GM18873 (cell line): ENCODE data around the gene CTSF.
"Not testable (repeated sequence)": the region's sequence is repeated elsewhere in the genome, so short reads cannot be mapped to it uniquely, and the experiment has no call there.

Source experiments
- ATAC-seq: cut with Tn5 transposase; IDR thresholded peaks from one replicate; pipeline ENCODE4 v1.9.1; 2021; ENCODE audit warnings: mild to moderate bottlenecking, moderate library complexity, moderate number of reproducible peaks; ENCODE audit not compliant: unreplicated experiment, low FRiP score

CTSF gene

DNA sequence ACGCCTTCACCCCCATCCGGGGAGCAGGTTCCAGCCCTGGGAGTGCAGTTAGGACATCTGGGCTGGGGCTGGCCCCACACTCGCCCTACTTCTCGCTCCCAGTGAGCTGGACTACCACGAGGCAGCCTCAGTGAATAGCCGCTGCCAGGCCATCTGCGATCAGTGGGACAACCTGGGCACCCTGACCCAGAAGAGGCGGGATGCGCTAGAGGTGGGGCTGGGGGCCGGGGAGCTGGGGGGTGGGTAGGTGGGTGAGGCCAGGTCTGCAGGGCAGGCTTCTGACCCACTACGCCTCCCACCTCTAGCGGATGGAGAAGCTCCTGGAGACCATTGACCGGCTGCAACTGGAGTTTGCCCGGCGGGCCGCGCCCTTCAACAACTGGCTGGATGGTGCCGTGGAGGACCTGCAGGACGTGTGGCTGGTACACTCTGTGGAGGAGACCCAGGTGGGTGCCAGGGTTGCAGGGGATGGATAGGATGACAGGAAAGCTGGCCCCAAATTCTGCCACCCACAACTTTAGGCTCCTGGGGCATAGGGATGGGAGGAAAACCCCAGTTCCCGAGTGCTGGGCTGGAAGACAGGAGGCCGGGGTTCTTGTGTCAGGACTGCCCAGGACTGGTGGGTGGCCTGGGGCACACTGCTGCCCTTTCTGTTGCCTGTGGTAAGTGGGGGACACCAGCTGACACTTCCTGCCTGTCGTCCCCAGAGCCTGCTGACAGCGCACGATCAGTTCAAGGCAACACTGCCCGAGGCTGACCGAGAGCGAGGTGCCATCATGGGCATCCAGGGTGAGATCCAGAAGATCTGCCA is 8.3 kb downstream of the CTSF start:
- no peak for ATAC-seq

DNA sequence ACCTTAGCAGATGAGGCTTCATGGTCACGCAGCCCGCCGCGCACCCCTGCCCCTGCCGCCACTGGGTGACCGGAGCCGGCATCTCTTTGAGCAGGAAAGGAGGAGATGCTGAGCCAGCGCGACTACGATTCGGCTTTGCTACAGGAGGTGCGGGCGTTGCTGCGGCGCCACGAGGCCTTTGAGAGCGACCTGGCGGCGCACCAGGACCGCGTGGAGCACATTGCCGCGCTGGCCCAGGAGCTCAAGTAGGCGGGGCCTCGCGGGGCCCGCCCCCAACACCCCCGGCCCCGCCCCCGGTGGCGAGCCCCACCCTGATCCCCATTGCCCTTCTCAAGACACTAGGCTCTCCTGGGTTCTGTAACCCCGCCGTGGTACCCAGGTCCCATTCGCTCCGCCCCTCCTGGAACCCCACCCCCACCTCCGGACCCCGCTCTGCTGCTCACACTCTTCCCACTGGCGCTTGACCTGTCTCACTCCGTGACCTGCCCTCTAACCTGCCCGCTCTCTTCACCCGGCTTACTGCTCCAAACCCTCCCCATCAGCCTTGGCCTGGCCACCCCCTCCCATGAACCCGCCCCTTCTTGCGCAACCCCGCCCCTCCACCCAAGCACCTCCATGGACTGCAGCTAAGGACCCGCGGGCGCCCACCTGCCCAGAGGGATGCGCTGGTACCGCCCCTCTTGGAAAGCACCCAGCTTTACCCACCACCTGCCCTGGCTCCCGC is 9.1 kb downstream of the CTSF start:
- no peak for ATAC-seq

DNA sequence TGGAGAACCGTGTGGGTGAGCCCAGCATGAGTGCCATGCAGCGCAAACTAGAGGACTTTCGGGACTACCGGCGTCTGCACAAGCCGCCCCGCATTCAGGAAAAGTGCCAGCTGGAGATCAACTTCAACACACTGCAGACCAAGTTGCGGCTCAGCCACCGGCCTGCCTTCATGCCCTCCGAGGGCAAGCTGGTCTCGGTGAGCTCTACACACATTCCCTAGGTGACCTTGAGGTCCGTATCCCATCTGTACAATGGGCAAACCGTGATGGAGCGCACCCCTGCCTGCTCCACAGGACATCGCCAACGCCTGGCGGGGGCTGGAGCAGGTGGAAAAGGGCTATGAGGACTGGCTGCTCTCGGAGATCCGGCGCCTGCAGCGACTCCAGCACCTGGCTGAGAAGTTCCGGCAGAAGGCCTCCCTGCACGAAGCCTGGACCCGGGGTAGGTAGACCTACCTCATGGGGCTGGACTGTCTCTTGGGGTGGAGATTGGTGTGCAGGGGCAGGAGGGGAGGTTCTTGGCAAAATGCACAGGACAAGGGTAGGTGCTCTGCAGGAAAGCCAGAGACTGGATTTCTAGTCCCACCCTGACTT is 10.6 kb downstream of the CTSF start:
- ATAC-seq = no peak

DNA sequence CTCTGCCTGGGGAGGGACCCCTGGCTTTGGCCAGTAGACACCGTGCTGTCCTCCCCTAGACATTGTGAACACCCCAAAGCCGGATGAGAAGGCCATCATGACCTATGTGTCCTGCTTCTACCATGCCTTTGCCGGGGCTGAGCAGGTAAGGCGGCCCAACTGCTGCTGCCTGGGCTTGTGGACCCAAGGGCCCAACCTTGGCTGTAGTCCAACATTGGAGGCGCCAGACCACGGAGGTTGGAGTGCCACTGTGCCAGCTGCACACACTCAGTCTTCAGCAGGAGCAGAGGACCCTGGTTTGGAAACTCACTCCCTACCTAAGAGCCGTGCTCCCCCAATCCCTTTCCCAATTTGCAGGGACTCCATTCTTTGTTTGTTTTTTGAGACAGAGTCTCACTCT is 12.3 kb downstream of the CTSF start:
- ATAC-seq = no peak

DNA sequence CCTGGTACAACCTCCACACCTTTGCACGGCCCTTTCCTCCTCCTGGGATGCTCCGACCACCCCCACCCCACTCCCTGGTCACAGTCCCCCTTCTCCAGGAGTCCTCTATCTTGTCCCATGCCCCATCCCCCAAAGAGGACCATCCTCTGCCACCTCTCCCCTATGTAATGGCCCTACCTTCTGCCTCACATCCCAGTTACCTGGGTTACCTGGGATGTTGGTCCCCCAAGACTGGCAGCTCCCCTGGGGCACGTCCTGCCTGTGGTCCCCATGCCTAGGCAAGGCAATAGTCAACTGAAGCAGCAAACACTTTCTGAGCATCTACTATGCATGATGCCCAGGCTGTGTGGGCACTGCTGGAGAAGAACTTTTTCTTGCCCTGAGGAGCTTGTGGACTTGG is 13.0 kb downstream of the CTSF start:
- ATAC-seq = no peak

DNA sequence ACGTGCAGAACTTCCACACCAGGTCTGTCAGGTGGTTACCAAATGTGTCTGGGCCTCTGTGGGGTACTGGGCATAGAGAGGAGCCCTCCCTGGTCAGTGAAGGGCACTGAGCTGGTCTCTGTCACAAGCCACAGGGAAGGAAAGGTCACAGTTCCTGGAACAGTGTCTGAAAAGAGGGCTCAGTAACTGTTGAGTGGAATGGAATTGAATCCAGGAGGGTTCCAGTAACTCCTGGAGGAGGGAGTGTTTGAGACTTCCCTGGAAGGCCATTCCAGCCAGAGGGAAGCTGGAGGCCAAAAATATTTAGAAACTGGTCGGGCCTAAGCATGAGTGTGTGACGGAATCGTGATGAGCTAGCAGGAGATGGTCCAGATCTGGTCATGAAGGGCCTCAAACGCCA is 13.8 kb downstream of the CTSF start:
- ATAC-seq = no peak

DNA sequence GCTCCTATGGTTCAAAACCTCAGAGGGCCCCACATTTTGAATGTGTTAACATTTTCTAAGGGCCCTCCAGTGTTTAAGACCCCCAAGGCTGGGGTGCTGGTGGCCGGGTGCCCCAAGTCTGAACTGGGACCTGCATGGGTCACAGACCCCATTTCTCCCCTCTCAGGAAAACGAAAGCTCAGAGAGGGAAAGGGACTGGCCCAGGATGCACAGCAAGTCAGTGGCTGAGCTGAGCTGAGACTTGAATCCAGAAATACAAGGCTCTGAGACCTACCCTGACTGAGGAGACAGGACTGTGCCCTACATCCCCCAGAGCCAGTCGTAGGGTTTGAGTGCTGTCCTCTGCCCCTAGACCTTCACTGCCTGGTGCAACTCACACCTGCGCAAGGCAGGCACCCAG is 17.5 kb downstream of the CTSF start:
- ATAC-seq = no peak

DNA sequence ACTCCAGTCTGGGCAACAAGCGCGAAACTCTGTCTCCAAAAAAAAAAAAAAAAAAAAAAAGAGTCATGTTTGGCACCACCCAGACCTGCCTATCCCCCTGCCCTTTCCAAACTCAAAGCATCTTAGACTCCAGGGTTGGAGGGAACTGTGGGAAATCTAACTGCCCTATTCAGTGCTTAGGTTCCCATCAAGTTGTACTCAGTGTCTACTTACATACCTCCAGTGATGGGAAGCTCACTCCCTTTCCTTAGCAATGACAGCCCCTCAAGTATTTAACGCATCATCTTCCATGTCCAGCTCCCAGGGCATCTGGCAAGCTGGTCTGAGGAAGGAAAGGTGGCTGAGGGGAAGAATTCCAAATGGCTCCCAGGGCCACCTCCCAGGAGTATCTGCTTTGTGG is 18.7 kb downstream of the CTSF start:
- ATAC-seq = no peak

DNA sequence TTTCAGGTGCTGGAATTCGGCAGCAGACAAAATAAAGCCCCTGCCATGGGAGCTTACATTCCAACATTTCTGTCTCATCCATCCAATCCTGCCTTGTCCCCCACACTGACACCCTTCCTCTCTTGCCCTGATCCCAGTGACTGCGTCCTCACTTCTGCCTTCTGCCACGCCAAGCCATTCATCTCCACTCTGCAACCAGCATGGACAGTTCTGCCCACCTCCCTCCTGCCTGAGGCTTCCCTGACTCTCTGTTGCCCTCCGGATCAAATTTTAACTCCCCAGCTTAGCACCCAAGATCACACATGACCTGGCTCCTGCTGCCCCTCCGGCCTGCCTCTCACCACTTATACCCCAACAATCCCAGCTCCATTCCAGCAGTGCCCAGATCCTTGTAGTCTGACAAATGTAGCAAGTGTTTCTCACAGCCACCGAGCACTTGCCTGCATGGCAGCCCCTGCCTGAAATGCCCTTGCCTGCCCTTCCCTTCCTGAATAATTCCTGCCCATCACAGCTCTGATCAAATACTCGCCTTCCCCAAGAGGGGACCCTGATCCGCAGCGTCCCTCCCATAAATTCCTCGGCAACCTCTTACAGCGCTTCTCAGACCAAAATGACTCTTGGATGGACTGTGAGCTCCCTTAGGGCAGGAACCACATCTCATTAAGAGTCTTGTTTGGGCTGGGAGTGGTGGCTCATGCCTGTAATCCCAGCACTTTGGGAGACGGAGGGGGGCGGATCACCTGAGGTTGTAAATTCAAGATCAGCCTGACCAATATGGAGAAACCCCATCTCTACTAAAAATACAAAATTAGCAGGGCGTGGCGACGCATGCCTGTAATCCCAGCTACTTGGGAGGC is 19.4 kb downstream of the CTSF start:
- no peak for ATAC-seq

DNA sequence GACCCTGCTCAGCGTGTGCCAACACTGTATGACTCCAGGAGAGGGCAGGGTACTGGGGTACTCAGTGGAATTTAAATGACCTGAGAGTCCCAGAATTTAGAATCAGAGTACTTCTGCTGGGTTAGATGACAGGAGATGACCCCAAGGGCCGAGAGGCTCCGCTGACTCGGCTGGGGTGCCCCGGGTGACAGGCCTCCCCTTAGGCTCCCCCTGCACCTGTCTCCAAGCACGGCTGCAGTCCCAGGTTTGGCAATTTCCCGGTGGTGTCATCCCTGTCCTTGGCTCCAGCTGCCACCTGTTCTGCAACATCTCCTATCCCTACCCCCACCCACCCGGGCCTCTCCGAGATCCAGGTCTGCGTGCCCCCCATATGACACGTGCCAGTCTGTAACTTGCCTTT is 20.4 kb downstream of the CTSF start:
- no peak for ATAC-seq

DNA sequence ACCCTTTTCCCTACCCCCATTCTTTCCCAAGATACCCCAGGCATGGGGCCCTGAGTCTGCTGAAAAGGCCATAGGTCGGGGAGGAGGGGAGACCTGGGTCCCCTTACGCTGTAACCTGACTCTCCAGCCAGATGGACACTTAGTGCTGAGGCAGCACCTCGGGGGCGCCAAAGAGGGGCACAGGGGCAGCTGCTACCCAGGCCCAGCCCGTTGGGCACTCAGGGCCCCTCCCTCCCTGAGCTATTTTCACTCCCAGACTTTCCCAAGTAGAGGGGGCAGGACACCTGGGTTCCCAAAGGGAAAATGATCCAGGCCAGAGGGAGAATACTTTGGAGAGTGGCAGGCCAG is 20.8 kb downstream of the CTSF start:
- ATAC-seq = no peak

DNA sequence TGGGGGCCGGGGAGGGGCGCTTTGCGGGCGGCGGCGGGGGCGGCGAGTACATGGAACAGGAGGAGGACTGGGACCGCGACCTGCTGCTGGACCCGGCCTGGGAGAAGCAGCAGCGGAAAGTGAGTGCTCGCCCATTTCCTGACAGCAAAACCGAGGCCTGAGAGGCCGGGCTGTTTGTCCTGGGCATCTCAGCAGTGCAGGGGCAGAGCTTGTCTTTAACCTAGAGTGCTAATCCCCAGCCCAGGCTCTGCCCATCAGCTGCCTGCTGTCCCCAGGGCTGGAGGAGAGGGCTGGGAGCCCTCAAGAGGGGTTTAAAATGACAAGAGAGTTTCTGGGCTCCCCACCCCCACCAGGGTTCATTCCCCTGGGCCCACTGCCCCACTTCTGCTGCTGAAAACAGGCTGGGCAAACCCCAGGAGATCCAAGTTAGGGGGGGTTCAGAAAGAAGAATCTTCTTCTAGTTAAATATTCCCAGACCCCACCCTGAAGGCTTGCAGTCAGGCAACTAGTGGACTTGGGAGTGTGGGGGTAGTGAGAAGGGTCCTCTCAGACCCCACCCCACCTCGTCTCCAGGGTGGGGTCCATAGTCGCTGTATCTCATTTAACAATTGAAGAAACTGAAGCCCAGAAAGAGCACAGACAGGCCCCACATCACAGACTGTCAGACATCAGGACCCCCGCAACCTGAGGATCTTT is 21.3 kb downstream of the CTSF start:
- no peak for ATAC-seq

DNA sequence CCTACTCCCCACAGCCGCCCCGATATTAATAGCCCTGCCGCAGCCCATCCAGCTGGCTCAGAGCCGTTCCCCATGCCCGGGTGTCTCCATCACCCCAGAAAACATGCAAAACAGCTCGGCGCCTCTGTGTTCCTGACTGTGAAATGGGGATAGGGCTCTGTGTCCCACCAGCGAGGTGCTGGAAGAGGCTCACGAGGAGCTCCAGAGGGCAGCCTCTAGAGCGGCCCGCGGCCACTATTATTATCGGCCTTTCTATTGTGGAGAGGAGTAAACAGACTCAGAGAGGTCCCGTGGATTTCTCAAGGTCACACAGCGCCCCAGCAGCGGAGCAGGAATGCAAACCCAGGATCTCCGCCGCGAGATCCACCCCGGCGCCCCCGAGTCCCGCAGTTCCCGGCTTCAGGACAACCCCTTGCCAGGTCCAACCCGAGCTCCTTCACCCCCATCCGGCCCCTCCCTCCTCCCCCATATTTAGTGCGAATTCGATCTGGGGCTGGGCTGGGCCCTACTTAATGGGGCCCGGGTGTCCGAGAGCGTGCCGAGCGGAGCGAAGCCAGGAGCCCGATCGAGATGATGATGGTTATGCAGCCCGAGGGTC is 21.9 kb downstream of the CTSF start, which contains the start of gene ACTN3:
ACTN3 (plus strand) TSS at position 536 of the 598 bp plus-strand sequence; CDS start at position 571, 35 bp downstream.
- no peak for ATAC-seq

DNA sequence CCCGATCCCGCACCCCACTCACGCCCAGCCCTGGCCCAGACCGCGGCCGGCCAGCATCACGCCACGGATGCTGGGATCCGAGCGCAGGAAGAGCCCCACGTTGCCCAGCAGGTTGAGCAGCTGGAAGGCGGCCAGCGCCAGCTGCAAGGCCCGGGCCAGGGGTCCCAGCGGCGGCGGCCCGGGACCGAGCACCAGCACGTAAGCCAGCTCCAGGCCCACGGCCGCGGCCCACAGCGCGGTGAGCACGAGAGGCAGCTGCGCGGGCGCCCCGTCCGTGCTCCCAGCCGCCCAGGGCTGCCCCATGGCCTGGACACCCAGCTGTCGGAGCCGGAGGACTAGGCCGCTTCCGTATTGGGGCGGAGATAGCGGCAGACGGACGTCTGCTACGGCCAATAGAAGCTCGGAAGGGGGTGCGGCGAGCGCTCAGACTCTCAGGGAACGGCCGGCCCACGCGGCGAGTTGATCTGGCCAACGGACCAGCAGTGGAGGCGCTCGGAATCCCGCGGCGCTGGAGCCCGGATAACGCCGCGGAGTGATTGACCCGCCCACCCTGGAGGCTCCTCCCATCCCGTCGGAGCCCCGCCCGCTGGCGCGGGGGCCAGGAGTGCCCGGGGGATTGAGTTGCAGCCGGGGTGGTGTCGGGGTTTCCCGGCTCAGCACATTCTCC is 22.6 kb downstream of the CTSF start, which contains the start of gene ZDHHC24:
ZDHHC24 (minus strand) TSS at position 348 of the 667 bp plus-strand sequence; CDS start at position 303, 45 bp downstream.
- peak; percentile 70 for ATAC-seq

DNA sequence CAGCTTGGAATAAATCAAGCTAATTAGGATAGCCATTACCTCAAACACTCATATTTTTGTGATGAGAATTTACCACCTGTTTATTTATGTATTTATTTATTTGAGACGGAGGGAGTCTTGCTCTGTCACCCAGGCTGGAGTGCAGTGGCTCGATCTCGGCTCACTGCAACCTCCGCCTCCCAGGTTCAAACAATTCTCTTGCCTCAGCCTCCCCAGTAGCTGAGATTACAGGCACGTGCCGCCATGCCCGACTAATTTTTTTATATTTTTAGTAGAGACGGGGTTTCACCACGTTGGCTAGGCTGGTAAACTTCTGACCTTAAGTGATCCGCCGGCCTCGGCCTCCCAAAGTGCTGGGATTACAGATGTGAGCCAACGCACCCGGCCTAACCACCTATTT is 23.5 kb downstream of the CTSF start:
- ATAC-seq = not testable (repeated sequence)

DNA sequence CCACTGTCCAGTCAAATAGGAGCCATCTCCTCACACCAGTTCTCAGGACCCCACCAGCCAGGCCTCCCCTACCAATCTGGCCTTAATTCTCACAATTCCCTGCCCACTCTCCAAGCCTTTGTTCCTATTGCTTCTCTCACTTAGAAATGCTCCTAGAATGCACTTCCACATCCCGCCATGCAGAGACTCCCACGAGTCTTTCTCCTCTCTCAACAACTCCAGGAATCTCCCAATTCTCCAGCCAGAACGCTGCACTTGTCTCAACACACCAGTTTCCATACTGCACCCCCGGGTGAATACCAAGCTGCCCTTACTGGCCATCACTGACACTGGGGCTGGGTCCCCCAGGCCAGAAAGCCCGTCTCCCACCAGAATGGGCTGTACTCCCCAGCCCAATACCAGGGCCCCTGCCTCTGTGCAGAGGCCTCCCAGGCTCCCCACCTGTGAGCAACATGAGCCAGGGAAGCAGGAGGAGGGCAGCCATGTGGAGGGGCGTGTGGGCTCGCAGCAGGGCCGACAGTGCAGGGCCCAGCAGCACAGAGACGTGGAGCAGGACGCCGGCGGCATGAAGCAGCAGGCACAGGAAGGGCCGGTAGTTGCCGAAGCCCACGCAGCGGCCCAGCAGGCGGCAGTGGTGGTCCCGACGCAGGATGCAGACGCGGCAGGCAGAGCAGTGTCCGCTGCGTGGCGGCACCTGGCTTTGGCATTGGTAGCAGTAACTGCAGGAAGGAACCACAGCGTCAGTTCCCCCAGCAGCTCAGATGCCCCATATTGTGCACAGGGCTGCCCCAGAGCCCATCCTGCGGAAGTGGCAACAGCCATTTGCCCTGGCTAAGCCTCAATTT is 24.9 kb downstream of the CTSF start:
- no peak for ATAC-seq

DNA sequence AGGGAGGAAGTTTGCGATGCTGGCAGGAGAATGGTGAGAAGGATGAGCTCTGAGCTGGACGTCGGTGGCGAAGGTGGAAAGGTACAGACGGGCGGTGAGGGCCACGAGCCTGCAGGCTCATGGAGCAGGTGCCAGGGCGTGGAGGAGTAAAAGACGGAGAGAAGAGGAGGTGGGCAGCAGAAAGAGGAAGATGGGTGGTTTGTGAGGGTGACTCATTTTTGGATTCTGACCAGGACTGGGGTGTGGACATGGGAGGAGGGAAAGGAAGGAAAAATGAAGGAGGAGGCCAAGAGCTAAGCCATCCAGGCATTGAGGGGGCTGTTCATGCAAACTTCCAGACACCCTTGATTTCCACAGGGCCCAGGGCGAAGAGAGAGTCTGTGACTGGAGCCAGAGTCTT is 26.0 kb downstream of the CTSF start:
- ATAC-seq = no peak

DNA sequence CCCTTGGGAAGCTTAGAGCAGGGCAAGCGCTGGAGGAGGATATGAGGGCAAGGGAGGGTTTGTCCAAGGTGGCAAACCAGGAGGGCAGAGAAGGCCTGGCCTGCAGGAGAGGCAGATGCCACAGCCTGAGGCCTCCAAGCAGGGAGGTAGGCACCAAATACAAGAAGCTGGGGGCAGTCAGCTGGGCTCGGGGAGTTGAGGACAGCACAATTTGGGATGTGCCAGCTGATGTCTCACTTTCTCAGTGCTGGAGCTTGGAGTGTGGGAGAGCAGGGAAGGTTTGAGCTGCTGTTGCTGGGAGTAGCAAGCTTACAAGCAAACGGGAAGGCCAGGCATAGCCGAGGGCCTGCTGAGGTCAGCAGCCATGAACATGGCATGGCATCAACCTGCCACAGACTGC is 26.5 kb downstream of the CTSF start:
- ATAC-seq = no peak
